GM21717 (cell line): ENCODE results near the gene NRTN.
A peak's percentile ranks its signal among the peaks of the same experiment; 100 is the strongest.

Source experiments
- ATAC-seq: cut with Tn5 transposase; IDR thresholded peaks from one replicate; pipeline ENCODE4 v1.9.1; 2021; ENCODE audit warnings: mild to moderate bottlenecking, moderate library complexity; ENCODE audit not compliant: unreplicated experiment

Gene NRTN

DNA sequence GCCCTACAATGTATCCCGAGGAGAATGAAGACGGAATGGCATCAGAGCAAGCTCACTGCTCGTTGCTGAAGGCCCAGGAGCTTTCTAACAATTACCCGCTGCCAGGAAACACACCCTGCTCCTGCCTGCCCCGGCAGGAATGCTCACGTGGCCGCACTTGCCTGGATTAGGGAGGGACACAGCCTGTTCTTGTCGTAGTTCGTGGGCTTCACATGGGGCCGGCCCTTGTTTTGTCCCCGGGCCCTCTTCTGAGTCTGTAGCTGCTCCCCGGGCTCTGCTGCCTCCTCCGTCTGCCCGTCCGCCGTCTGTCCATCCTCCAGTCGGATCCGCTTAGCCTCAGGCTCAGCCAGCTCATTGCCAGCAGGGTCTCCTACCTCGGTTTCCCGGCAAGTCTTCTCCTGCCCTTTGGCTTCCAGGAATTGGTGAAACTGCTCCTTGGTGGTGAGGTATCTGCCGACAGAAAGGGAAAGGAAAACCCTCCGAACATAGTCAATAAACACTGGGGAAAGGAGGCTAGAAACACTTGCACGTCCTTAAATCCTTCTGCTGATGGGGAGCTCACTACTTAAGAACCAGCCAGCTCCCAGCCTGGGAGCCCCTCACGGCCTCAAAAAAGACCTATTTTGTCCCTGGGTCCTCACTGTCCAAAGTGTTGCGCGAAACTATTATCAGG is 14.8 kb upstream of the NRTN start:
- no peak for ATAC-seq

DNA sequence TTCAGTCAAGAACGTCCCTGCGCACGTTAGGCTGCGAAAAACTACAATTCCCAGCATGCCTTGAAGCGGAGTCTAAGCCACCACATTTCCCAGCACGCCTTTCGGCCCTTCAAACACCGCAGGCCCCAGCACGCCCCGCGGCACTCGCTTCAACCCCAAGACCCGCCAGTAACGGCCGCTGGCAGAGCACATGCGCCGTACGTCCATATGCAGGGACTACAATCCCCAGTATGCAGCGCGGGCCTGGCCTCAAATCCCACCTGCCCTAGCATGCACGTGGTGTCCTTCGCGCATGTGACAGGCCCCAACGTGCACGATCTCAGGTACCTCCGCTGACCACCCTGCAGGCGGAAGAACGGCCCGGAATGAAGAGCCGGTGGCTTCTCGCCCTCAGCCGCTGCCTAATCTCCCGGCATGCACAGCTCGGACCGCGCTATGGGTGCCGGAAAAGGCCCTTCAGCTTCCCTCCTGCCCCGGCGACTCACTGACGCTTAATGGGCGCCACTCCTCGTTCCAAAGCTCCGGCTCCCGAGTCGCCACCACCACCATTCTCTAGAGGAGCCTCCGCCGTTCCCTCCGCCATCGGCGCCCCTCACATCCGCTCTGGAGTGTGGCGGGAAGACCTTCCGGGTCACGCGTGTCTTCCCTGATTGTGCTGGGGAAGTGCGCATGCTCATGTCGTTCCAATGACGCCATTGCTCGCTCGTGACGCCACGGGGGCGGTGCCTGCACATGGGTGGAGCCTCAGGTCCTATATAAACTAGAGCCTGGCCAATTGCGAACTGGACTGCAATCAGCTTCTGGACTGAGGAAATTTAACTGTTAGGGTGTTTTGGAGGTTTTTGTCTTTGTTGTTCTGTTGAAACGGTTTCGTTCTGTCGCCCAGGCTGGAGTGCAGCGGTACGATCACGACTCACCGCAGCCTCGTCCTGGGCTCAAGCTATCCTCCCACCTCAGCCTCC is 14.0 kb upstream of the NRTN start, which contains the start of gene DUS3L:
TSS of gene DUS3L (minus strand) at position 605 of the 962 bp plus-strand sequence. CDS start at position 583, 22 bp downstream.
- ATAC-seq: peak; percentile 76

- no peak for ATAC-seq
Observed at GRCh38 chr19:5792224-5792623, 12.6 kb upstream of the NRTN start.

- no peak for ATAC-seq
Observed at GRCh38 chr19:5793188-5793587, 11.7 kb upstream of the NRTN start.

- no peak for ATAC-seq
Observed at GRCh38 chr19:5795382-5795919, 9.4 kb upstream of the NRTN start.

DNA sequence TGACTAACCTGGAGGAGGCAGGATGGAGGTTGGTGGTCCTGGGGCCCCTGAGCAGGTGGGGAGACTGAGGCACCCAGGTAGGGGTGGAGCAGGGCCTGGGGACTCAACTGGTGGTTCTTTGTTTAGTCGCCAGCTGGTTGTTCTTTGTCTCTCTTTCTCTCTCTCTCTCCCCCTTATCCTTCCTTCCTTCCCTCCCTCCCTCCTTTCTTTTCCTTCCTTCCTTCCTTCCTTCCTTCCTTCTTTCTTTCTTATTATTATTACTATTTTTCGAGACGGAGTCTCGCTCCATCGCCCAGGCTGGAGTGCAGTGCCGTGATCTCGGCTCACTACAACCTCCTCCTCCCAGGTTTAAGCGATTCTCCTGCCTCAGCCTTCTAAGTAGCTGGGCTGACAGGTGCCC is 6.6 kb upstream of the NRTN start:
- ATAC-seq: no peak

- no peak for ATAC-seq
Observed at GRCh38 chr19:5799247-5800241, 5.3 kb upstream of the NRTN start.

GRCh38 chr19:5800361-5801270 is 4.3 kb upstream of the NRTN start:
- no peak for ATAC-seq

- no peak for ATAC-seq
Observed at GRCh38 chr19:5801796-5802619, 2.9 kb upstream of the NRTN start.

GRCh38 chr19:5803441-5803751 is 1.5 kb upstream of the NRTN start:
- no peak for ATAC-seq

- ATAC-seq: peak; percentile 54
Observed at GRCh38 chr19:5803752-5804515, 933 bp upstream of the NRTN start.

DNA sequence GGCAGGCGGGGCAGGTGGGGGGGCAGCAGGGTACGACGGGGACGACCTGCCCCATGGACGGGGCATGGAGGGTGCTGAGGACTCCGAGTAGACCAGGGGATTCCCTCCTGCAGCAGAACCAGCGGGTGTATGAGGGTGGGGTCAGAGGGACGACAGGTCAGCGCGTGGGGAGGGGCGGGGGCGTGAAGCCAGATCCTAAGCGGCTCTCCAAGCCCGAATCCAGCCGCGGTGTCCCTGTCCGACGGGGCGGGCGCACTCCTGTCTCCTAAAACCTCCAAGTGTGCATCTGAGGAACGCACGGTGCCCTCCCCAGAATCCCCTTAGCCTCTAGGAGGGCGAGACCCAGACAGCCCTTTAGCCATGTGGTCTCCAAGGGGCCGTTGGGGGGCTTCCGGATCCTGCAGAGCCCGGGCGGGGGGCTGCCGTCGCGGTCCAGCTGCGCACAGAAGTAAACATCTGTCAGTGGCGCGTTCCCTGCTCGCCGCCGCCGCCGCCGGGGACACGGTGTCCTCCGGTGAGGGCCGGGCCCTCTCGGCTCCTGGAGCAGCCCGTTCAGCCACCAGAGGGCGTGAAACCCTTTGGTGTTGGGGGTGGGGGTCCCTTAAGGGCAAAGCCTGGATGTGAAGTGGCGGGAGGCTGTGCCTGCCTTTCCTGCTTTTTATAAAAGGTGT is 730 bp downstream of the NRTN start:
- no peak for ATAC-seq

DNA sequence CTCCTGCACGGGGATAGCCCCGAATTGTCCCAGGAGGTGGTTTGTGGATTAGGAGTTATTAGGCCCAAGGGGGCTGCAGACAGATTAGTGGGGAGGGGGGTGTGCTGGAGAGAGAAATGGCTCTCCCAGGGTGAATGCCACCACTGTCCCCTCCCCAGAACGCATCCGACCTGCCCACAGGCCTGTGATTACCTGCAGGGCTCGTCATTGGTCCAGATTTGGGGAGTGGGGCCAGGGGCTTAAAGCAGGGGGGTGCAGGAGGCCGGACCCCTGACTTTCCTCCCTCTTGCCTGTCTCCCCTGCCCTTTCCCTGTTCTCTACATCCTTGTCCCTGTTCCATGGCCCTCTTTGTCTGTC is 1.2 kb downstream of the NRTN start:
- no peak for ATAC-seq

- no peak for ATAC-seq
Observed at GRCh38 chr19:5806905-5807304, 2.0 kb downstream of the NRTN start.

DNA sequence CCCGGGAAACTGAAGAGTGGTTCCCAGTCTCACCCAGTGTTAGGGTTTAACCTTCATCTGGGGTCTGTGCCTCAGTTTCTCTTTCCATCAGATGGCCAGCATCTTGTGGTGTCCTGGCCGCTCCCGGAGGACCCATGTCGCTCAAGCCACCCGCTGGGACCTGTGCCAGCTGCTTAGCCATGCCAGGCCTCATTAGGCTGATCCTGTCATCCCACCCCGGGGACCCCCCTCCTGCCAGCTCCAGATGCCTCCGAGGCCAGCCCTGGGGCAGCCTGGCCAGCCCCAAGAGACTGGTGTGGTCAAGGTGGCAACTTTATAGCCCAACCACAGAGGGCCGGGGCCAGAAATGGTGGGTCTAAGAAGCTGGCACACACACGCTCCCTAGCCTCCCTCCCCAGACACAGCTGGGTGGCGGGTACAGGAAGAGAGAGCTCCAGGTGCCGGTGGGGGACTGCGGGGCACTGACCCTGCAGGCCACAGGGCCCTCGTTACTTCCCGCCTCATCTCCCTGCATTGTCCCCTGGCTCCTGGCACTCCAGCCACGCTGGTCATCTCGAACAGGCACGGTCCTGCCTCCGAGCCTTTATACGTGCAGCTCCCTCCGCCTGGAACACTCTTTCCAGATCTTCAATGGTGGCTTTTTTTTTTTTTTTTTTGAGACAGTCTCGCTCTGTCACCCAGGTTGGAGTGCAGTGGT is 3.4 kb downstream of the NRTN start:
- no peak for ATAC-seq

- no peak for ATAC-seq
Observed at GRCh38 chr19:5809053-5809452, 4.2 kb downstream of the NRTN start.

GRCh38 chr19:5809469-5809868 is 4.6 kb downstream of the NRTN start:
- no peak for ATAC-seq
